HG03196 (cell line): ENCODE results near the gene ABCB4.

ENCODE experiments used
- ATAC-seq: cut with Tn5 transposase; IDR thresholded peaks from one replicate; pipeline ENCODE4 v1.9.1; 2021; ENCODE audit not compliant: unreplicated experiment

Gene ABCB4

DNA sequence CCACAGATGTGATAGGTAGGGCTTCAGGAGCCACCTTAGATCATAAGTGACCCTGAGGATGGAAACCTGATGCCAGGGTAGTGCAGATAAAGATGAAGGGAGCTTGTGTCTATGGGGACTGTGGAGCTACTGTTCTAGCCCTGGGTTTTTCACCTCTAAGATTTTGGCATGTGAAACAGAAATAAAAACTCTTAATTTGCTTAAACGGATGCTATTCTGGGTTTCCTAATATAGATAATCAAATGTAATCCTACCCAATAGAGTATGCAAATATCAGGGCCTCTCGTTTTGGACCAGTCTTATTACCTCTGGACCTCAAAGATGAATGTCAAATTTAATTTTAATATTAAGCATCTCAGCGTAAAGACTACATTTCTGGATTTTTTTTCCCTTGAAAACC, 49.3 kb downstream of the ABCB4 start:
- no peak for ATAC-seq

DNA sequence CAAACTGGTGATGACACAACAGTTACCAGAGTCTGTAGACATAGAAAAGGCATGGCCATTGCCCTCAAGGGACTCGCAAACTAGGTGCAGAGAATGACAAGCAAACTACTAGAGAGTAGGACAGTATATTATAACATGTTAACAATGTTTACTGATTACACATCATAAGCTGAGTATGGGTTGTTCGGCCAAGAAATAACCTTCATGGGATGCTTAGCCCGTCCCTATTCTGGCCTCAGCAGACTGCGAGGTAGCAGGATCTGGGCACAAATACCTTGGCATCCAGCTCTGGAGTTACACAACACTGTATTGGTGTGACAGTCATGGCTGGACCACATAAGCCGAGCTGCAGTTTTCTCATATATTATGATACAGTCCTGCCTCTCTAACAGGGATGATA, 51.4 kb downstream of the ABCB4 start:
- no peak for ATAC-seq

DNA sequence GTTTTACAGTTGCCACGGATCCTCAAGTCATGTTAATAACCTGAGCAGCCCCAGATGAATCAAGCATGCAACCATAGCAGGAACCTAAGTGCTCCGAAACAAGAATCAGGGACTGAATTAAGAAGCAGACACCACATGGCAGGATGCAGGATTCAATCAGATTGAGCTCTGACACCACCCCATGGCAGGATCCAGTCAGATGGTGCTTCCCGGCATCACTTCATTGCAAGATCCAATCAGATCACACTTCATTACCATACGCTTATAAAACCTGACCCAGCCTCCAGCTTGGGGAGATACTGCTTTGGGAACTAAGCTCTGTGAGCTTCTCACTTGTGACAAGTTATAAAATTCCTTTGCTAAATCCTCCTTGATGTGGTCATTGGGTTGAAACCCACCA, 55.3 kb downstream of the ABCB4 start:
- no peak for ATAC-seq

DNA sequence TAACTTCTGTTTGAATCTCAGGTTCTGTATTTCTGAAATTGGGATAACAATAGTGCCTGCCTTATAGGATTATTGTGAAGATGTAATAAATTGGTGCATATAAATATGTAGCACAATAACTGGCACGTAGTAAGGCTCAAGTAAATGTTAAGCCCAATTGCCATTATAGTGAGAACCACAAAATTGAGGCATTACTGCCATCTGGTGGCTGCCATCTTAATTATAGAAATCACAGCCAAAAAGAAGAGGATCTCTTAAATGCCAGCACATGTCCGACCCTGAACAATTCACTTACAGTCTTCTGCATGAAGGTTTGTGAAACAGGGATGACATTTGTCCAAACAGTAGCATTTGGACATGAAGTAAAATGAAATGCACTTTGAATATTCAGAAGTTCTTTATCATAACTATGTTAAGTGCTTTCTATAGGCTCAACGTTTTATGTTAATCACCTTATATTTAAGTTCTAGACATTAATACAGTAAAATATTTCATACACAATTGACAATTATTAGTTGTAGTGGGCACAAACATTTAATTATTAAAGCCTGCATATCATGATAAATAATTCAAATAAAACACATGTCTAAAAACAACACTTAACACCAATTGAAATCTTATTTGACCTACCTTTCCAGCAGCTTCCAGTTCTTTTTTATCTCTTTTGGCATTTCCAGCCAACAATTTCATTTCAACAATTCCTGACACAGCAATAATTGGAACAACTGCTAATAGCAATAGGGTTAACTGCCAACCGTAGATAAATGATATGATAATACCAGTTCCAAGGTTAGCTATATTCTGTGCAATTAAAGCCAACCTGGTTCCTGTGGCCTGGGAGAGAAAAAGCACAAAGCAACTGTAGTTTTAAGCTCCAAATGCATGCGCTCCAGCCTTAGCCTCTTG, 58.5 kb downstream of the ABCB4 start:
- ATAC-seq = no peak

DNA sequence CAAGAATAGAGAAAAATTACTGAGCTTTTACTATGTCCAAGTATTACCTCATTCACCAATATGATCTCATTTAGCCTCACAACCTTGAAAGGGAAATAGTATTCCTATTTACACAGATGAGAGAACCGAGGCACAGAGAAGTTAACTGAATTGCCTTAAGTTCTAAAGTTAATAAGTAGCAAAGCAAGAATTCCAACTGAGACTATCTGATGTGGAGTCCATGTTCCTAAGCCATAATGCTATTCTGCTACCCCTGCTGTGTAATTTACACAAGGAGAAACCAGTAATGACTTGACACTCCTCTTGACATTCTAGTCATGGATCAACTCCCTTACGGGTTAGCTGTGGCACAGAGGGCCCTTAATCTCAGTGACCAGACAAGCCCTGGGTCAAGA, 60.7 kb downstream of the ABCB4 start:
- ATAC-seq = no peak

DNA sequence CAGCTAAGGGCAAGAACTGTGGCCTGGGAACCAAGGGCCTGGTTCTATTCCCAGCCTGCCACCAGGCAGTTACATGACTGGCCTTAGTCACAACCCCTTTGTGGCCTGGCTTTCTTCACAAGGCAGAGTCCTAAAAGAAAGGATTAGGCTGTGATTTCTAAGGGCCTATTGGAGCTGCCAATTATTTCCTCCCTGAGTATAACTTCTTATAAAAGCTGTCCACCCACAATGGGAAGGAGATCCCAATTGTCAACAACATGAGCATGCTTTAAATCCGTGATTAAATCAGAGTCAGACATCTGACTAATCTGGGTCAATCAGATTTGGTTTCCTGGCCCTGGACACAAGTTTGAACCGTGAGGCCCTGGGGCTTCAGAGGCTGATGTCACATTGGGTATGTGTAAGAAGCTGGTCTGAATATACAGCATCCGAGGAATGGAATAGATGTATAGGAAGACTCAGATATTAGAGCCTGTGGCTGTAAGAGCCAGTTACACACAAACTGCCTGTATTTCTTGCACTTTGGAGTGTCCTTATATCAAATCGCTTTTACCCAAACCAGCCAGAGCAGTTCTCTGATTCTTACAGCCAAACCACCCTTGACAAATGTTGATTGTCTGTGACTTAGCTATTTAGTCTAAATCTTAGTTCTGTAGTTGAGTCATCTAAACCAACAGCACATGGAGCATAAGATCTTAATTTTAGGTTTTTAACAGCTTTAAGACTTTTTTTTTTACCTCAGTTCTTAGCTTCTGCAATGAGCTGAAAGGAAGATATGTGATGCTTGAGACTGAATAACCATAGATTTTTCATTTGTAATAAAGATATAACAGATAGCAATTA, 61.3 kb downstream of the ABCB4 start:
- no peak for ATAC-seq

DNA sequence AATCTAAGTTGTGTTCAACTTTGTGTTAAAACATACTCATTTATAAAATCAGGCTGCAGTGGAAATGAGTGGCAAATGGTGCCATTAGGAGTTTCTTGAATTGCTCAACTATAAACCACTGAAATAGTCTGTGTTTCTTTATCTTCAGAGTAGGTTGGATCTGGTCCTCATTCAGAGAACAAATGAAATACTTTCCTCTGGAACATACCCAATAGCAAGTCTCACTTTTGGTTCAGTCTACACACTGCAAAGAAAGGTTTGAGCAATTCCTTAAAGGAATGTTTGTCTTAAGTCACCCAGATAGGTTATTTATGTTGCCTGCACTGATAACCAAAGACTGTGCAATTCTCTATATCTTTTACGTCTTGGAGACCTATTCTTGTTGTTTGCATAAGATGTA, 62.5 kb downstream of the ABCB4 start:
- no peak for ATAC-seq

DNA sequence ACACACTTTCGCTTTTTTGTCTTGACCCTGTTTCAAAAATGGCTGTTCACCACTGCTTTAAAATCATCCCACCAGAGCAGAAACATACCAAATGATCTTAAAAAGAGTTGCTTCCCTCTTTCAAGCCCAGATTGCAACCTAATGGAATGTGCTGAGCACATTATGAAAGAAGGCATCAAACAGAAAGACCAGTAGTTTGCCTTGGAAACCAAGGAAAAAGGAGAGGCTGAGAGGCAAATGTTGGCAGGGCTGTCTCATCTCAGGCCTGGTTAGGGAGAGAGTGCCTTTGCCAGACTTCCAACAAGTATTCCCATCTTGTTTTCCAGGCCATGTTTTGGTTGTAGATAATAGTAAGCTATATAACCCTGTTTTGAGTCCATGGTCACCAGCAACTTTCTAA, 64.3 kb downstream of the ABCB4 start:
- ATAC-seq = no peak

DNA sequence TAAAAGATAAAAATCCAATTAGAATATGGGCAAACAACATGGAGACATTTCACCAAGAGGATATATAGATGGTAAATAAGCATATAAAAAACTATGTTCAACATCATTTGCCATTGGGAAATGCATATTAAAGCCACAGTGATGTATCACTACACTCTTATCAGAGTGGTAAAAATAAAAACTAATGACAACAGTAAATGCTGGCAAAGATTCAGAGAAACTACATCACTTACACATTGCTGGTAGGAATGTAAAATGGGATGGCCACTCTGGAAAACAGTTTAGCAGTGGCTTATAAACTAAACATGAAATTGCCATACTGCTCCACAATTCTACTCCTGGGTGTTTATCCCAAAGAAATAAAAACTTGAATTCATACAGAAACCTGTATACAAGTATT, 70.8 kb downstream of the ABCB4 start:
- ATAC-seq = no peak

DNA sequence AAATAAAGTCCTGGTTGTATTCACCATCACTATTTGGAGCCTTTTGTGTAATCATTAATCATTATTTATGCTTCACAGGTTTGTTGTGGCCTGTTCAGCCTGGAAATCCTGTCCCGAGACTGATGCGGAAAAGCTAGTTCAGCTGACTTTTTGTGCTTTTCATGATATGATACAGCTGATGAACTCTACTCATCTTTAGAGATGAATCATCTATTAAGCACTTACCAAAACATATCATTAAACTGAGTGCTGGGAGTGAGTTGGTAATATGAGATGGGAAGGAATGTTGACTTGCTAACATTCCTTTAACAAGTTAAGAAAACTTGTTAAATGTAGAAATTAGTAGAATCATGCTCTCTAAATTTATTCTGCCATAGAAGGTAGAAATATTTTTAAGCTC, 77.0 kb downstream of the ABCB4 start:
- ATAC-seq = no peak

DNA sequence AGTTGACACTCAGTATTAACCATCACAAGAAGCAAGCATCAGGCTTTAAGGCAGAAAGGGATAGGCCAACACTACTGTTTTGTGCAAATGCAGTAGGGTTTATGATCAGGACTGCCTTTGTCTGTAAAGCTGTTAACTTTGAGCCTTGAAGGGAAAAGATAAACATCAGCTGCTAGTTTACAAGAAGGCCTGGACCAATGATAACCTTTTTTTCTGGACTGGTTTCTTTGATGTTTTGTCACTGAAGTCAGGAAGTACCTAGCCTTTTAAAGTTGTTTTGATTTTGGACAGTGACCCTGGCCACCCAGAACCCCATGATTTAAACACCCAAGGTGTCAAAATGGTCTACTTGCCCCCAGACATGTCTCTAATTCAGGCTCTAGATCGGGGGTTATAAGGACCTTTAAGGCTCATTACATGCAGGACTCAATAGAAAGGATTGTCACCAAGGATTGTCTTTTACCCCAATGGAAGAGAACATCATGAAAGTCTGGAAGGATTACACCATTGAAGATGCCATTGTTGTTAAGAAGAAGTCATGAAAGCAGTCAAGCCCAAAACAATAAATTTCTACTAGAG, 79.9 kb downstream of the ABCB4 start:
- ATAC-seq = no peak

DNA sequence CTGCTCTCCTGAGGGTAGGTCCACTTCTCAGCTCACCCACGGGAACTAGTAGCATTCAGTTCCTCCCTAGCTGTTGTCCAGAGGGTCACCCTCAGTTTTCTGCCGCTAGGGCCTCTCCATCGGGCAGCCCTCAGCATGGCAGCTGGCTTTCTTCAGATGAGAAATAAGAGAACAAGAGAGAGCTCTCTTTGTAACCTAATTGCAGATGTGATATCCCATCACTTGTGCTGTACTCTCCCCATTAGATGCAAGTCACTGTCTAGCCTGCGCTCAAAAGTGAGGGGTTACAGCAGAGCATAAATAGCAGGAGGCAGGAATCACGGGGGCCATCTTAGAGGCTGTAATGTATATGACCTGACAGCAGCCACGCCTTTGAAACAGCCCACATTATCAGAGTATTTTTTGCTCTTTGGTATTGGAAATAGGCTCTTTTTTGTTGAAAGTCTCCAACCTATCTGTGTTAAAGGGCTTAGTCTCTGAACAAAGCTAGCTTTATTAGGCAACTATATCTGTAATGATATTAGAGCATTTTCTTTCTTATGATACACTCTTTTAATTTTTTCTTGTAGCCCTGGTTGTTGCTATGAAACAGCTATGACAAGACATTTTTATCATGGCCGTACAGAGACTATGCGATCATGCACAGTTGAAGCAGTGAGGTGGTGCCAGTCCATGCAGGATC, 84.3 kb downstream of the ABCB4 start:
- no peak for ATAC-seq

DNA sequence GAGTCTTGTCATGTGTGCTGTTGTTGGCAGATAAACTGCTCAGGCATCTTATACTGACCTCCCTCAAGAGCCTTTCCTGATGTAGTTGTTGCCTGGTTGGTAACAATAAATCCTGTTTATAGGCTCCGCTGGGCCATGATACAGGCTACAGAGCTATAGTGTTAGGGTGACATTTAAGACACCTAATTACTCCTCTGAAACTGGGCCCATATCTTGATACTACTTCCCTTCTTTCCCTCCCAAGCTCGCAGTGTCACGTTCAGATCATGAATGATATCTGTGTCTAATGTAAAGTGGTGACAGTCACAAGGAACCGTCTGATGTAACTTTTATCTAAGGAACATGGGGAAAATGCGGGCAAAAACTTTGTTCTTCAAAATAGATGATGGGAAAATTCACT, 94.6 kb downstream of the ABCB4 start:
- no peak for ATAC-seq

DNA sequence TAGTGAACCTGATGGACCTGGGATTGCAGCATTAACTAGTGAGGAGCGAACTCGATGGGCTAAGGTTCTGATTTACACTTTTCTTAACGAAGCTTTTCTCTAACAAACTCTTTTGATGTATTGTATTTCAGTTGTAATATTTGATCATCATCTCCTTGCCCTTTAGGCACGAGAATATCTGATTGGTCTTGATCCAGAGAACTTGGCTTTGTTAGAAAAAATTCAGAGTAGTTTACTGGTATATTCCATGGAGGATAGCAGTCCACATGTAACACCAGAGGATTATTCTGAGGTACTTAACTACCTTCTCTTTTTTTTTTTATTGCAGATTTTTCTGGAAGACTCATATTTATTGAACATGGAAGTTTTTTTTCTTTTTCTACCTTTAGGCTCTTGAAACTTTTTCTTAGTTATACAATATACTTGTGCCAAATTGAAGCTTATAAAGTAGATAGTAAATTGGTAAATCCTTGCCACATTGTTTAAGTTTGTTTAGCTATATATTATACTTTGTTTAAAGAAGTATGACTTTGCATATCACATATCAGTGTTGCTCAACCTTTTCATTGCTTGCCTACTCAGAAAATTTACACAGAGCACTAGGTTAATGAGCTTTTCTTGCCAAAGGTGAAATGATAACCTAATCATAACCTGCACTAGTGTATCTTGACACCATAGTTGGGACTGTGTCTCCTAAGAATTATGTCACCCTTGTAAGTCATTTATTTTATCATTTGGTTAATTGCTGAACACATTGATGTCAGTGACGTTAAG, 99.6 kb downstream of the ABCB4 start:
- ATAC-seq = no peak

DNA sequence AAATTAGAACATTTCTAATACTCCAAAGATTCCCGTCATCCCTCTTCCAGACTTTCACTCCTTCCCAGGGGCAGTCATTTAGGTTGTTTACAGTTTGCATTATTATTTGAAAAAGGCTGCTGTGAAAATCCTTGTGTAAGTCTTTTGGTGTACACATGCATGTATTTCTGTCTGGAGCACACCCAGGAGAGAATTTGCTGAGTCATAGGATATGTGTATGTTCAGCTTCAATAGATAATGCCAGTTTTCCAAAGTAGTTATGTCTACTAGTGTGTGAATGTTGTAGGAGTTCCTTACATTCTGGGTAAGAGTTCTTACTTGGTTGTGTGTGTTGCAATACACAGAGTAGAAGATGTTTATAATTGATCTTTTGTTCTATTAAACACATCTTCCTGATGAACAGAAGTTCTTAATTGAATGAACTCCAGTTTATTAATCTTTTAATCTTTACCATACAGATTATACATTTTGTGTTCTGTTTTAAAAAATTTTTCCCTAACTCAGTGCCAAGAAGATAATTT, 104.8 kb downstream of the ABCB4 start:
- ATAC-seq = no peak

DNA sequence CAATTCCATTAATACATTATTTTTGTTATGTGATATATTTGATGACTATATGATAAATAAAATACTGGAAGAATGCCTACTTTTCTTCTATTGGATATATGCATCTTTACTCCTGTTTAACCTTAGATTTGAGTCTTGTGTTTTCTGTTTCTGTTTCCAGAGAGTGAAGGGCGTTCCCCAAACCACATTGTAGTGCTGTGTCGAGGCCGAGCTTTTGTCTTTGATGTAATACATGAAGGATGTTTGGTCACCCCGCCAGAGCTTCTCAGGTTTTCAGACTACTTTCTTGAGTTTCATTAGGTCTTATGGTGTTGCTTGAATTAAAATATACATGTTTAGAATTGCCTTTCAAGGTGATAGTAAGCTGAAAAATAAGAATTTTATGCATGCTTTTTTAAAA, 106.3 kb downstream of the ABCB4 start:
- no peak for ATAC-seq

DNA sequence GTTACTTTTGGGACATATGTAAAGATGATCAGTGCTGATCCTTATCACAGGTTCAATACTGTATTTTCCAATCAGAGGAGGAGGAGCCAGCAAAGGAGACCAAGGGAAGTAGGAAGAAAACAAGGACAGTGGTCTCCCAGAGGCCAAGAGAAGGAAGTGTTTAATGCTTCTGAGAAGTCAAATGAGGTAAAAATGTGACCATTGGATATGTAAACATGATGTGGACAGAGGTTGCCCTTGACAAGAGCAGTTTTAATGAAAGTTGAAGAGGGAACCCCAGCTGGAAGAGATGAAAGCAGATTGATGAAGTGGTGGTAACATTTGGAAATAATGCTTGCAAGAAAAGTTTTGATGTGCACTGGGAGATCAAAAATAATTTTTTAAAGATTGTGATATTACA, 111.2 kb downstream of the ABCB4 start:
- no peak for ATAC-seq

DNA sequence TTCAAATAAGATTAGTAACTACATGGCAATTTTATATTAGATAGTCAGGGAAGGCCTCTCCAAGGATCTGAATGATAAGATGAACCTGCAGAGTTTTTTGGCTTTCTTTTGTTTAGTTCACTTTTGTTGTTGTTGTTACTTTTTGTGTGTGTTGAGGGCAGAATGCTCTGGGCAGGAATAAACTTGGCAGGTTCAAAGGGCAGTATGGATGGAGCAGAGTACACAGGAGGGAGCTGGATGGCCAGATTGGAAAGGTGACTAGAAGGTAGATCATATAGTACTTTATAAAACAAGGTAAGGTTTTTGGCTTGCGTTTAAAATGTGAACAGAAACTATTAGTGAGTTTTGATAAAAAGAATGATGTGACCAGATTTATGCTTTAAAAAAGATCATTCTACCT, 112.1 kb downstream of the ABCB4 start:
- no peak for ATAC-seq

DNA sequence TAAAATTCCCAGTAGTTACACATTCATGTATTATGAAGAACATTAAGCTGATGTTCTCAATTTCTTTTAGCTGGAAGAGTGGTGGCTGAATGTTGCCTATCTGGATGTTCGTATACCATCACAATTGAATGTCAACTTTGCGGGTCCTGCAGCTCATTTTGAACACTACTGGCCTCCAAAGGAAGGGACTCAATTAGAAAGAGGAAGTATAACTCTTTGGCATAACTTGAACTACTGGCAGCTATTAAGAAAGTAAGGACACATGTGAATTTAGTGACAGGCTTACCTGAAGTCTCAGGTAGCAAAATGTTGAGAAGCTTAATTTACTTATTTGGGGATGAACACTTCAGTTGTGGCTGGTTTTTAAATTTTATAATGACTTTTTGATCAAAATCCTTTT, 114.2 kb downstream of the ABCB4 start:
- ATAC-seq = no peak

DNA sequence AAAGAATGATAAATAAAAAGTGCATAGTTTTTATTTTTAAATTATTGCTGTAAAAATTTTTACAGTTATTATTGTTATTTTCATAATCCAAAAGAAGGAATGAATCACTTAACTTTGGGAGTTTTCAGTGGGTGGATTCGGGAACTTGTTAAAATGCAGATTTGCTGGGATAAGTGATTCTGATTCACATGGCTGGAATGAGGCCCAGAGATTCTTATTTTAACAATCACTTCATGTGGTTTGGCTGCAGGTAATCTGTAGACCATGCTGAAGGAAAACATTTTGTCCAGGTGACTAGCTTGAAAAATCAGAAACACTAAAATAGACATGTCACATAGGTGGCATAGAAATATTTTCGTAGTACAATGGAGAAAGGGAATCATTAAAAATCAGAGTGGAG, 116.1 kb downstream of the ABCB4 start:
- ATAC-seq = no peak
